ENCODE data around the gene SLPI. TPM values are rescaled to one million over a fixed set of nuclear protein-coding genes. Genes with fewer than 3 reads are reported as not detected.
A peak's percentile ranks its signal among the peaks of the same experiment; 100 is the strongest.

Gene SLPI
- total RNA-seq, 4 donors from 2014 or later: 250 to 1,637 (median 1,024) TPM

DNA sequence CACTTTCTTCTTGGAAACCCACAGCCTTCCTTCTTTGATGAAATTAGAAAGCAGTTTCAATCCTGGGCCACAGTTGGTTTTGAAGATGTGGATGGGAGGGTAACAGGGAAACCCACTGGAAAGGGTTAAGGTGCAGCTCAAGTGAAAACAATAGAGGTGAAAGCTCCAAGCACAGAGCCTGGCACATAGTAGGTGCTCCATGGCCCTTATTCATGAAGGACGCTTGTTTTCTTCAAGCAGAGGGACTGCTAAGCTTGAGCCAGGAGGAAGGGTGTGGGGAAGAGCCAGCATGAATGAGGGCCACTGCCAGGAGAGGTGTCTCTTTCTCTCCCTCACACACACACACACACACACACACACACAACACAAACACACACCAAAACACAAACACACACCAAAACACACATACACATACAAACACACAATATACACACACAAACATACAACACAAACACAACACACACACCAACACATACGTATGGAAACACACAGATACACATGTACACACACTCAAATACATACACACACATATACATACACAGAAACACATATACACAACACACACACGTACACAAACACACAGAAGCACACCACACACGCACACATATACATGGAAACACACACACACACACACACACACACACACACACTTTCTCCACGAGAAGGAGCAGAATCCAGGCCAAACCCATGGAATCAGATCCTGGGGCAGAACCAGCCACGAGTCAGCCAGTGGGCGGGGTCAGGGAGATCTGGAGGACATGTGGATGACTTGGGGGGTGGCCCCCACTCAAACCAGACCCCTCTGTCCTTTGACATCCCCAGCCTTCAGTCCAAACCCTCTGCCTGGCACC lies 28.6 kb upstream of the SLPI start:
- Histone ChIP-seq H3K9me3 (no peaks in the 10 kb centered on the region), H3K4me1 (peaks cover 3 to 29% (median 3%) of the 10 kb centered on the region in 3 donors), H3K36me3 (no peaks in the 10 kb centered on the region), H3K4me3 (no peak overlapping the region), H3K27me3 (peaks cover 0 to 28% (median 0%) of the 10 kb centered on the region in 4 donors), H3K27ac (peak overlapping the region; percentile 50 to 78 (median 70))
- TF ChIP-seq, protein P1, sequence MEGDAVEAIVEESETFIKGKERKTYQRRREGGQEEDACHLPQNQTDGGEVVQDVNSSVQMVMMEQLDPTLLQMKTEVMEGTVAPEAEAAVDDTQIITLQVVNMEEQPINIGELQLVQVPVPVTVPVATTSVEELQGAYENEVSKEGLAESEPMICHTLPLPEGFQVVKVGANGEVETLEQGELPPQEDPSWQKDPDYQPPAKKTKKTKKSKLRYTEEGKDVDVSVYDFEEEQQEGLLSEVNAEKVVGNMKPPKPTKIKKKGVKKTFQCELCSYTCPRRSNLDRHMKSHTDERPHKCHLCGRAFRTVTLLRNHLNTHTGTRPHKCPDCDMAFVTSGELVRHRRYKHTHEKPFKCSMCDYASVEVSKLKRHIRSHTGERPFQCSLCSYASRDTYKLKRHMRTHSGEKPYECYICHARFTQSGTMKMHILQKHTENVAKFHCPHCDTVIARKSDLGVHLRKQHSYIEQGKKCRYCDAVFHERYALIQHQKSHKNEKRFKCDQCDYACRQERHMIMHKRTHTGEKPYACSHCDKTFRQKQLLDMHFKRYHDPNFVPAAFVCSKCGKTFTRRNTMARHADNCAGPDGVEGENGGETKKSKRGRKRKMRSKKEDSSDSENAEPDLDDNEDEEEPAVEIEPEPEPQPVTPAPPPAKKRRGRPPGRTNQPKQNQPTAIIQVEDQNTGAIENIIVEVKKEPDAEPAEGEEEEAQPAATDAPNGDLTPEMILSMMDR (IDR thresholded peaks at IDR 0.05): no peak
- no peak for TF ChIP-seq POLR2A (IDR thresholded peaks at IDR 0.05)
- 59 to 64% methylated on average over 4 to 6 of the region's 7 CpGs for WGBS, 2 donors
- no peak for DNase-seq
- intact Hi-C loops (cut with DNase I): no loop called here

DNA sequence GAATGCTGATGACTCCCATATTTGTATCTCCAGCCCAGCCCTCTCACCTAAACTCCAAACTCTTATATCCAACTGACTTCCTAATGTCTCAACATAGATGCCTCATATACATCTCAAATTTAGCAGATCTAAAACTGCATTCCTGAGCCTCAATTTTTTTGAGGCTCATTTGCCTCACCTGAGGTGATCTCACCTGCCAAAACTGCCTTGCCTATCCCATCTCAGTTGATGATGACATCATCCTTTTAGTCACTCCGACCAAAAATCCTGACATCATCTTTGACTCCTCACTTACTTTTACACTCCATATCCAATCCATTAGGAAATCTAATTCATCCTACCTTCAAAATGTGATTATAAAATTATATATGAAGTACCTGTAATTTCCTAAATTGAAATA lies 25.6 kb upstream of the SLPI start:
- H3K4me3 ChIP-seq: no peak overlapping the region
- intact Hi-C loops (cut with DNase I): no loop called here
- no peak for DNase-seq
- no peaks in the 10 kb centered on the region for H3K36me3 ChIP-seq
- H3K27ac ChIP-seq: no peak overlapping the region
- peaks cover 0 to 33% (median 0%) of the 10 kb centered on the region in 4 donors for H3K27me3 ChIP-seq
- 46 to 70% methylated on average over 1 of the region's 1 CpG for WGBS, 2 donors
- no peak for TF ChIP-seq POLR2A (IDR thresholded peaks at IDR 0.05)
- TF ChIP-seq, protein P1 (IDR thresholded peaks at IDR 0.05): no peak
- H3K9me3 ChIP-seq: no peaks in the 10 kb centered on the region
- peaks cover 3 to 17% (median 3%) of the 10 kb centered on the region in 3 donors for H3K4me1 ChIP-seq

DNA sequence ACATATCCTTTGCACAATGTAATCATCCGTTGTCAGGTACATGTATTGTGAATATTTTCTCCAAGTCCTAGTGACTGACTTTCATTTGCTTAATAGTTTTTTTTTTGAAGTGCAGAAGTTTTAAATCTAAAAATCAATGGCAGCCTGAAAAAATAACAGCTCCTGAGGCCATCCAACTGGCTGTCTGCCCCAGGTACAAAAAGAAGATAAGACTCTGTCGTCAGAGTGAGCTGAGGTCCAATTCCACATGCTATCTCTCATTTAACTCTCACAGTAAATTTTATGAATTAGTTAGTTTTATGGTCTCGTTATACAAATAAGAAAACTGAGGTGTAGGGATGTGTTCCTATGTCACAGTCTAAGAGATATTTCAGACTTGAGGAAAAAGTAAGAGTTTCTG lies 21.0 kb upstream of the SLPI start:
- Histone ChIP-seq H3K27ac (no peak overlapping the region), H3K27me3 (peaks cover 0 to 35% (median 0%) of the 10 kb centered on the region in 4 donors), H3K36me3 (no peaks in the 10 kb centered on the region), H3K4me3 (no peak overlapping the region), H3K9me3 (no peaks in the 10 kb centered on the region), H3K4me1 (peaks cover 0 to 5% (median 0%) of the 10 kb centered on the region in 3 donors)
- DNase-seq: no peak
- WGBS, 2 donors: 68 to 74% methylated on average over 3 of the region's 3 CpGs
- TF ChIP-seq, protein P1 (IDR thresholded peaks at IDR 0.05): no peak
- no peak for TF ChIP-seq POLR2A (IDR thresholded peaks at IDR 0.05)
- intact Hi-C loops (cut with DNase I): no loop called here

DNA sequence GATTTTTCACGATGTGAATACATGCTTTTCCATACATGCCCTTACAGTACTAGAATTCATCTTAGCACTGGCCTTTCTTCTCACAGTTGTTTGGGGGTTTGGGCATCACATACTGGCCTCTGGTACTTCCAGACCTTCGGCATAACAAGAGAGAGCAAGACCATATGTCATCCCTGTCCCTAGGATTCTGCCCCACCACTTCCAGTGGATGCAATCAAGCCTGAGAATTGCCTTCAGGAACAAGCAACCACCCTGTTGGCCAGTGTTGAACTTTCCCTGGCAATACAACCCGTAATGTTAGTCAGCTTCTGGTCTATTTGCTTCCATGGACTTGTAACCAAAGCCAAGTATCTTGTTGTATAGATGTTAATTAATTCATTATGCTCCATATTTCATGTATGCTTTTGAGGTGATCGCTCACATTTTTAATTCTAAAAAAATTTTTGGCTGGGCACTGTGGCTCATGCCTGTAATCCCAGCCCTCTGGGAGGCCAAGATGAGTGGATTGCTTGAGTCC lies 15.4 kb upstream of the SLPI start:
- peaks cover 0 to 5% (median 0%) of the 10 kb centered on the region in 3 donors for H3K4me1 ChIP-seq
- H3K27me3 ChIP-seq: peaks cover 0 to 24% (median 0%) of the 10 kb centered on the region in 4 donors
- TF ChIP-seq, protein P1 (IDR thresholded peaks at IDR 0.05): no peak
- TF ChIP-seq POLR2A (IDR thresholded peaks at IDR 0.05): no peak
- no peak overlapping the region for H3K4me3 ChIP-seq
- no peak overlapping the region for H3K27ac ChIP-seq
- 72 to 76% methylated on average over 4 of the region's 4 CpGs for WGBS, 2 donors
- intact Hi-C loops (cut with DNase I): no loop called here
- no peaks in the 10 kb centered on the region for H3K9me3 ChIP-seq
- no peak for DNase-seq
- no peaks in the 10 kb centered on the region for H3K36me3 ChIP-seq

DNA sequence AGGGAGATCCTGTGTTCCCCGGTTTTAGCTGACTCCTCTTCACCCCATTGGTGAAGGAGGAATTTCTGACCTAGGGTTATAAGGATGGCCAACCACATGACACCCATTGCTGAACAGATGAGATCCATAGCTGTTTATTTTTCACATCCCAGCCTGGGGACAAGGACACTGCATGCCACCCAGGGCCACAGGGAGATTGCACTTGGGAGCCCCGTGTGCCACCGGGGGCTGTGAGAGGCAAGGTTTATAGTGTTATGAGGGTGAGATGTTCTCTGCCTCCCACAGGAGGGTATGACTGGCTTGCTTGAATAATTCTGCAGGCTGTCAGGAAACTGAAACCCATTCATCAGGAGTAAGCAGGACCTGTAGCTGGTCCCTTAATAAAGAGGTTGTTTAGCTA lies 14.7 kb upstream of the SLPI start:
- no peaks in the 10 kb centered on the region for H3K9me3 ChIP-seq
- 80 to 89% methylated on average over 3 of the region's 3 CpGs for WGBS, 2 donors
- intact Hi-C loops (cut with DNase I): no loop called here
- no peak overlapping the region for H3K4me3 ChIP-seq
- TF ChIP-seq, protein P1 (IDR thresholded peaks at IDR 0.05): no peak
- TF ChIP-seq POLR2A (IDR thresholded peaks at IDR 0.05): no peak
- no peak overlapping the region for H3K27ac ChIP-seq
- H3K27me3 ChIP-seq: peaks cover 0 to 24% (median 0%) of the 10 kb centered on the region in 4 donors
- H3K4me1 ChIP-seq: peaks cover 0 to 5% (median 0%) of the 10 kb centered on the region in 3 donors
- H3K36me3 ChIP-seq: no peaks in the 10 kb centered on the region
- no peak for DNase-seq

All from esophagus squamous epithelium (tissue), 5 donors.